Measurements from ENCODE around the gene CADM2.

- TF ChIP-seq CTCF (IDR thresholded peaks at IDR 0.05), result no peak
- TF ChIP-seq POLR2A (IDR thresholded peaks at IDR 0.05), result no peak
These were observed 363.1 kb downstream of the CADM2 start for GRCh38 chr3:85321892-85322291.
